Esophagus squamous epithelium (tissue), 5 donors: Measurements from ENCODE around the gene ENOX1. TPM values are rescaled to one million over a fixed set of nuclear protein-coding genes. Genes with fewer than 3 reads are reported as not detected.

Experiments used
- DNase-seq: peaks from one replicate; lab custom pipeline; 2025; lab: John Stamatoyannopoulos, UW
- H3K27ac ChIP-seq, 4 donors: fragments of 200-600 bp; sonication (generic); one replicate each; pipeline ENCODE4 v1.5.1; 2016 to 2019; ENCODE audit warnings: mild to moderate bottlenecking in 1 of 4
- H3K27me3 ChIP-seq, 4 donors: fragments of 200-600 bp; sonication (generic); 1 replicate in 3 of 4; 2 replicates in 1 of 4; pipeline versions ENCODE4 v1.5.1 to v1.6.0; 2017 to 2021; ENCODE audit warnings: antibody characterized with exemption in 1 of 4
- H3K36me3 ChIP-seq, 3 donors: fragments of 200-600 bp; sonication (generic); one replicate each; pipeline ENCODE4 v1.5.1; 2016 to 2019
- H3K4me1 ChIP-seq, 3 donors: fragments of 200-600 bp; sonication (generic); one replicate each; pipeline ENCODE4 v1.5.1; 2017 to 2019
- H3K4me3 ChIP-seq, 4 donors: fragments of 200-600 bp; sonication (generic); 1 replicate in 3 of 4; 2 replicates in 1 of 4; pipeline ENCODE4 v1.5.1; 2016 to 2019; ENCODE audit warnings: mild to moderate bottlenecking in 2 of 4, moderate library complexity in 1 of 4
- H3K9me3 ChIP-seq, 3 donors: fragments of 200-600 bp; sonication (generic); one replicate each; pipeline ENCODE4 v1.5.1; 2016 to 2019
- POLR2A ChIP-seq, 4 donors: fragments of 450-650 bp; IDR thresholded peaks; one replicate each; pipeline ENCODE4 v1.6.1; 2017; ENCODE audit warnings: antibody characterized with exemption in 4 of 4, mild to moderate bottlenecking in 4 of 4, moderate library complexity in 3 of 4
- WGBS, 2 donors: methylation state at CpG; one replicate each; pipeline ENCODE4 v1.1.5; 2018; 5-methylcytosine and 5-hydroxymethylcytosine counted together
- intact Hi-C: fragments of 100-400 bp; cut with DNase I; formaldehyde crosslinking; loops from one replicate; pipeline ENCODE4 v1.15.0; 2022
- total RNA-seq, 4 donors: library from RNA; depleted of rRNA; stranded (reverse); fragments of >200 nt; gene quantifications; one replicate each; pipeline ENCODE4 v1.1.0, GENCODE V29; 2016
- TF ChIP-seq, protein P1 (sequence below), 6 experiments: fragments of 450-650 bp in 4 of 6; fragments of 200-600 bp in 2 of 6; sonication (generic) in 2 of 6; IDR thresholded peaks; one replicate each; pipeline ENCODE4 v1.5.1; 2016 to 2019; ENCODE audit warnings: antibody characterized with exemption in 6 of 6, mild to moderate bottlenecking in 4 of 6, moderate library complexity in 4 of 6
- donor health status: DM: yes; HTN: yes; CAD: no.

Gene ENOX1
- total RNA-seq, 4 donors from 2014 or later, result 0.48 to 0.76 TPM; not detected in 2

DNA sequence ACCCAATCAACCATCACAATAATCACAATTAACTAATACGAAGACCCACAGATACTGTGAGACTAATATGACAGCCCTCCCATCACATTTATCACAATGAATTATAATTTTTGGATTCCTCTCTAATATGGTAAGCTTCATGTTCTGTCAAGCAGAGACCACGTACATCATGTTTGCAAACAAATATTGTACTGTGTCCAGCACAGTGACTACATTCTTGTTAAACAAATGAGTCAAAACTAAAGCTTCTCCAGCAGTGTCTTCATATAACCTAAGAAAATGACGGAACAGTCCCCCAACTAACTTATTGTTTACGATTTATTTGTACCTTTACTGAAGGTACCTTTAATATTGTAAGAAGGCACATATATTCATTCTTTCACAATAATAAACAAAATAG, 292.6 kb downstream of the ENOX1 start:
- no peaks in the 10 kb centered on the region for H3K9me3 ChIP-seq
- H3K27ac ChIP-seq, result no peak overlapping the region
- no peak overlapping the region for H3K4me3 ChIP-seq
- DNase-seq, result no peak
- H3K4me1 ChIP-seq, result no peaks in the 10 kb centered on the region
- TF ChIP-seq POLR2A (IDR thresholded peaks at IDR 0.05), result no peak
- TF ChIP-seq, protein P1, sequence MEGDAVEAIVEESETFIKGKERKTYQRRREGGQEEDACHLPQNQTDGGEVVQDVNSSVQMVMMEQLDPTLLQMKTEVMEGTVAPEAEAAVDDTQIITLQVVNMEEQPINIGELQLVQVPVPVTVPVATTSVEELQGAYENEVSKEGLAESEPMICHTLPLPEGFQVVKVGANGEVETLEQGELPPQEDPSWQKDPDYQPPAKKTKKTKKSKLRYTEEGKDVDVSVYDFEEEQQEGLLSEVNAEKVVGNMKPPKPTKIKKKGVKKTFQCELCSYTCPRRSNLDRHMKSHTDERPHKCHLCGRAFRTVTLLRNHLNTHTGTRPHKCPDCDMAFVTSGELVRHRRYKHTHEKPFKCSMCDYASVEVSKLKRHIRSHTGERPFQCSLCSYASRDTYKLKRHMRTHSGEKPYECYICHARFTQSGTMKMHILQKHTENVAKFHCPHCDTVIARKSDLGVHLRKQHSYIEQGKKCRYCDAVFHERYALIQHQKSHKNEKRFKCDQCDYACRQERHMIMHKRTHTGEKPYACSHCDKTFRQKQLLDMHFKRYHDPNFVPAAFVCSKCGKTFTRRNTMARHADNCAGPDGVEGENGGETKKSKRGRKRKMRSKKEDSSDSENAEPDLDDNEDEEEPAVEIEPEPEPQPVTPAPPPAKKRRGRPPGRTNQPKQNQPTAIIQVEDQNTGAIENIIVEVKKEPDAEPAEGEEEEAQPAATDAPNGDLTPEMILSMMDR (IDR thresholded peaks at IDR 0.05), result no peak
- WGBS, 2 donors, result 74 to 79% methylated on average over 4 of the region's 4 CpGs
- intact Hi-C loops, result no loop called here
- peaks cover 0 to 7% (median 0%) of the 10 kb centered on the region in 4 donors for H3K27me3 ChIP-seq
- no peaks in the 10 kb centered on the region for H3K36me3 ChIP-seq

DNA sequence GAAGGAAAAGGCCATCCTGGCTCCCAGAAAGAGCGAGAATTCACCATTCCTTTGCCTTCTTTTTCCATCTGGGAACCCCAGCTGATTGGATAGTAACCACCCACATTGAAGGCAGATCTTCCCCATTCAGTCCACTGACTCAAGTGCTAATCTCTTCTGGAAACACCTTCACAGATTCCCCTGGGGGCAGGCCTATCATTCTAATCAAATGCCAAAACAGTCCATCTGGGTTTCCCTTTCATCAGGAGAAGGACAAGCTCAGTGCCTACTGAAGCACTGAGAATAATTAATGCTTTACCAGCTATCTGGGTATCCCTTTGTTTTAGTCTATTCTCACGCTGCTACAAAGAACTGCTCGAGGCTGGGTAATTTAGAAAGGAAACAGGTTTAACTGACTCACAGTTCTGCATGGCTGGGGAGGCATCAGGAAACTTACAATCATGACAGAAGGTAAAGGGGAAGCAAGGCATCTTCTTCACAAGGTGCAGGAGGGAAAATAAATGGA, 293.2 kb downstream of the ENOX1 start:
- H3K27ac ChIP-seq, result no peak overlapping the region
- 61 to 73% methylated on average over 3 of the region's 3 CpGs for WGBS, 2 donors
- DNase-seq, result no peak

DNA sequence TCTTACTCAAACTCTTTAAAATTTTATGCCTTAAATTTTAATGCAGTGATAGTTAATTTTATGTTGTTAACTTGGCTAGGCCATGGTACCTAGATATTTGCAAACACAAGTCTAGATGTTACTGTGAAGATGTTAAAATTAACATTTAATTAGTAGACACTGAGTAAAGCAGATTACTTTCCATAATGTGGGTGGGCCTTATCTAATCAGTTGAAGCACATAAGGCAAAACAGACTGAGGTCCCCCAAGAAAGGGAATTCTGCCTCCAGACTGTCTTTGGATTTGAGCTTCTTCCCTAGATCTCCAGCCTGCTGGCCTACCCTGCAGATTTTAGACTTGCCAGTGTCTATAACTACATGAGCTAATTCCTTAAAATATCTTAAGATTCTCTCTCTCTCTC, 294.0 kb downstream of the ENOX1 start:
- peaks cover 0 to 7% (median 0%) of the 10 kb centered on the region in 4 donors for H3K27me3 ChIP-seq

More for the DNA sequence above, 293.2 kb downstream of the ENOX1 start:
- no peak overlapping the region for H3K4me3 ChIP-seq
- TF ChIP-seq, protein P1 (IDR thresholded peaks at IDR 0.05), result no peak
- TF ChIP-seq POLR2A (IDR thresholded peaks at IDR 0.05), result no peak
- intact Hi-C loops, result no loop called here
- peaks cover 0 to 7% (median 0%) of the 10 kb centered on the region in 4 donors for H3K27me3 ChIP-seq
- H3K9me3 ChIP-seq, result no peaks in the 10 kb centered on the region
- no peaks in the 10 kb centered on the region for H3K4me1 ChIP-seq
- H3K36me3 ChIP-seq, result no peaks in the 10 kb centered on the region

DNA sequence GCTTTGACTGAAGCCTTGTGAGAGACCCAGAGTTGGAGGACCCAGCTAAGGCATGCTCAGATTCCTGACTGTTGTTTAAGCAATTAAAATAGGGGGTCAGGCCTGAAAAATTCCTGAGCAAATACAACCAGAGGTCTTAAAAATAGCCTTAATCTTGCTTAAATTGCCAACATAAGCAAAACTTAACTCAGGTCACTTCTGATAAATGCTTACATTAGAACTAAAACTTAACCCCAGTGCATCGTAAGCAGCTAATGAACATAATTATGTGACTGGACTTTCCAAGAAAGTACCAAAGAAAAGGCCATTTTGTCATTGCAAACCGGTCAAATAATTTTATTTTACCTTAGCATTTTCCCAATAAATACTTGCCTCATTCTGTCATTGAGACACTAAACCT, 294.5 kb downstream of the ENOX1 start:
- 89 to 91% methylated on average over 2 of the region's 2 CpGs for WGBS, 2 donors
- intact Hi-C loops, result no loop called here
- no peaks in the 10 kb centered on the region for H3K36me3 ChIP-seq
- TF ChIP-seq, protein P1 (IDR thresholded peaks at IDR 0.05), result no peak
- TF ChIP-seq POLR2A (IDR thresholded peaks at IDR 0.05), result no peak
- no peaks in the 10 kb centered on the region for H3K4me1 ChIP-seq
- peaks cover 0 to 7% (median 0%) of the 10 kb centered on the region in 4 donors for H3K27me3 ChIP-seq
- H3K9me3 ChIP-seq, result no peaks in the 10 kb centered on the region
- no peak overlapping the region for H3K27ac ChIP-seq
- no peak overlapping the region for H3K4me3 ChIP-seq
- DNase-seq, result no peak

More for the DNA sequence above, 294.0 kb downstream of the ENOX1 start:
- no peaks in the 10 kb centered on the region for H3K9me3 ChIP-seq
- TF ChIP-seq, protein P1 (IDR thresholded peaks at IDR 0.05), result no peak
- no peak for TF ChIP-seq POLR2A (IDR thresholded peaks at IDR 0.05)
- no peaks in the 10 kb centered on the region for H3K36me3 ChIP-seq
- intact Hi-C loops, result no loop called here
- no peak overlapping the region for H3K4me3 ChIP-seq
- H3K27ac ChIP-seq, result no peak overlapping the region
- no peak for DNase-seq
- H3K4me1 ChIP-seq, result no peaks in the 10 kb centered on the region

GRCh38 chr13:43489233-43489632, 297.5 kb downstream of the ENOX1 start:
- Histone ChIP-seq H3K36me3 (no peaks in the 10 kb centered on the region), H3K4me1 (no peaks in the 10 kb centered on the region), H3K4me3 (no peak overlapping the region), H3K27me3 (no peaks in the 10 kb centered on the region), H3K9me3 (no peaks in the 10 kb centered on the region), H3K27ac (no peak overlapping the region)
- WGBS, 2 donors, result 60% methylated on average over 1 of the region's 3 CpGs; no CpG with 5 or more reads in 1 of the 2 donors
- intact Hi-C loops, result no loop called here
- no peak for DNase-seq
- no peak for TF ChIP-seq POLR2A (IDR thresholded peaks at IDR 0.05)
- TF ChIP-seq, protein P1 (IDR thresholded peaks at IDR 0.05), result no peak
